ENCODE results near the gene NTN4. TPM values are rescaled to one million over a fixed set of nuclear protein-coding genes. Genes with fewer than 3 reads are reported as not detected.
A peak's percentile ranks its signal among the peaks of the same experiment; 100 is the strongest.

NTN4 gene
- total RNA-seq, 1 donor from 2014 or later = 81.3 TPM

GRCh38 chr12:95763809-95764253 lies 26.7 kb downstream of the NTN4 start:
- peak; percentile 28 for DNase-seq (ENCODE audit: low read depth)
- TF ChIP-seq CTCF (IDR thresholded peaks at IDR 0.05; ENCODE audit: insufficient read depth, low read length, poor library complexity, severe bottlenecking) = no peak
- no peaks in the 10 kb centered on the region for H3K36me3 ChIP-seq (ENCODE audit: control insufficient read depth, insufficient read depth, low read length)

GRCh38 chr12:95762123-95762785 lies 28.3 kb downstream of the NTN4 start:
- H3K4me3 ChIP-seq (ENCODE audit: low read depth, low read length) = no peak overlapping the region
- no peaks in the 10 kb centered on the region for H3K27me3 ChIP-seq (ENCODE audit: control insufficient read depth, insufficient read depth, low read length)
- no peak for TF ChIP-seq CTCF (IDR thresholded peaks at IDR 0.05; ENCODE audit: insufficient read depth, low read length, poor library complexity, severe bottlenecking)
- no peaks in the 10 kb centered on the region for H3K36me3 ChIP-seq (ENCODE audit: control insufficient read depth, insufficient read depth, low read length)
- DNase-seq (ENCODE audit: low read depth) = no peak

More at GRCh38 chr12:95763809-95764253, 26.7 kb downstream of the NTN4 start:
- H3K27me3 ChIP-seq (ENCODE audit: control insufficient read depth, insufficient read depth, low read length) = no peaks in the 10 kb centered on the region
- H3K4me3 ChIP-seq (ENCODE audit: low read depth, low read length) = no peak overlapping the region

- Histone ChIP-seq H3K4me3 (ENCODE audit: low read depth, low read length) (no peak overlapping the region), H3K36me3 (ENCODE audit: control insufficient read depth, insufficient read depth, low read length) (no peaks in the 10 kb centered on the region), H3K27me3 (ENCODE audit: control insufficient read depth, insufficient read depth, low read length) (no peaks in the 10 kb centered on the region)
- no peak for TF ChIP-seq CTCF (IDR thresholded peaks at IDR 0.05; ENCODE audit: insufficient read depth, low read length, poor library complexity, severe bottlenecking)
- no peak for DNase-seq (ENCODE audit: low read depth)
Observed at GRCh38 chr12:95760371-95760770, 30.2 kb downstream of the NTN4 start.

GRCh38 chr12:95759718-95760117 lies 30.8 kb downstream of the NTN4 start:
- Histone ChIP-seq H3K4me3 (ENCODE audit: low read depth, low read length) (no peak overlapping the region), H3K36me3 (ENCODE audit: control insufficient read depth, insufficient read depth, low read length) (no peaks in the 10 kb centered on the region), H3K27me3 (ENCODE audit: control insufficient read depth, insufficient read depth, low read length) (no peaks in the 10 kb centered on the region)
- no peak for DNase-seq (ENCODE audit: low read depth)
- TF ChIP-seq CTCF (IDR thresholded peaks at IDR 0.05; ENCODE audit: insufficient read depth, low read length, poor library complexity, severe bottlenecking) = no peak

GRCh38 chr12:95759039-95759438 lies 31.5 kb downstream of the NTN4 start:
- no peak for TF ChIP-seq CTCF (IDR thresholded peaks at IDR 0.05; ENCODE audit: insufficient read depth, low read length, poor library complexity, severe bottlenecking)
- no peaks in the 10 kb centered on the region for H3K27me3 ChIP-seq (ENCODE audit: control insufficient read depth, insufficient read depth, low read length)
- H3K4me3 ChIP-seq (ENCODE audit: low read depth, low read length) = no peak overlapping the region
- DNase-seq (ENCODE audit: low read depth) = no peak
- no peaks in the 10 kb centered on the region for H3K36me3 ChIP-seq (ENCODE audit: control insufficient read depth, insufficient read depth, low read length)

GRCh38 chr12:95756362-95756761 lies 34.2 kb downstream of the NTN4 start:
- Histone ChIP-seq H3K4me3 (ENCODE audit: low read depth, low read length) (no peak overlapping the region), H3K27me3 (ENCODE audit: control insufficient read depth, insufficient read depth, low read length) (no peaks in the 10 kb centered on the region), H3K36me3 (ENCODE audit: control insufficient read depth, insufficient read depth, low read length) (no peaks in the 10 kb centered on the region)
- no peak for TF ChIP-seq CTCF (IDR thresholded peaks at IDR 0.05; ENCODE audit: insufficient read depth, low read length, poor library complexity, severe bottlenecking)
- no peak for DNase-seq (ENCODE audit: low read depth)
